Embryonic facial prominence (tissue), 1 donor: ENCODE results near the gene FLRT1.
"Not testable (repeated sequence)": the region's sequence is repeated elsewhere in the genome, so short reads cannot be mapped to it uniquely, and the experiment has no call there.

ENCODE experiments used
- DNase-seq: peaks from one replicate; pipeline ENCODE4 v3.0.0-alpha.2; 2016; ENCODE audit errors: extremely low spot score

The FLRT1 gene

DNA sequence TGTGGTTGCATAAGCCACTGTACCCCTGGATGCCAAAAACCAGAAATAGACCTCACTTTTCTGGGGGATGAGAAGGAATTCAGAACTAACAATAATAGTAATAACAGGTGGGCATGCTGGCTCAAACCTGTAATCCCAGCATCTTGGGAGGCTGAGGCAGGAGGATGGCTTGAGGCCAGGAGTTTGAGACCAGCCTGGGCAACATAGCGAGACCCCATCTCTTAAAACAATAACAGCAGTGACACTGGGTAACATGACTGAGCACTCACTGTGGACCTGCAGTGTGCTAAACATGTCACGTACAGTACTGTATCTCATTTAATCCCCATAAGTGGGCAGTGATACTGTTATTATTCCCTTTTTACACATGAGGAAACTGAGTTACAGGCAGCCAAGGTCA is 10.0 kb downstream of the FLRT1 start:
- no peak for DNase-seq

GRCh38 chr11:64047373-64047772 is 11.6 kb downstream of the FLRT1 start:
- not testable (repeated sequence) for DNase-seq

DNA sequence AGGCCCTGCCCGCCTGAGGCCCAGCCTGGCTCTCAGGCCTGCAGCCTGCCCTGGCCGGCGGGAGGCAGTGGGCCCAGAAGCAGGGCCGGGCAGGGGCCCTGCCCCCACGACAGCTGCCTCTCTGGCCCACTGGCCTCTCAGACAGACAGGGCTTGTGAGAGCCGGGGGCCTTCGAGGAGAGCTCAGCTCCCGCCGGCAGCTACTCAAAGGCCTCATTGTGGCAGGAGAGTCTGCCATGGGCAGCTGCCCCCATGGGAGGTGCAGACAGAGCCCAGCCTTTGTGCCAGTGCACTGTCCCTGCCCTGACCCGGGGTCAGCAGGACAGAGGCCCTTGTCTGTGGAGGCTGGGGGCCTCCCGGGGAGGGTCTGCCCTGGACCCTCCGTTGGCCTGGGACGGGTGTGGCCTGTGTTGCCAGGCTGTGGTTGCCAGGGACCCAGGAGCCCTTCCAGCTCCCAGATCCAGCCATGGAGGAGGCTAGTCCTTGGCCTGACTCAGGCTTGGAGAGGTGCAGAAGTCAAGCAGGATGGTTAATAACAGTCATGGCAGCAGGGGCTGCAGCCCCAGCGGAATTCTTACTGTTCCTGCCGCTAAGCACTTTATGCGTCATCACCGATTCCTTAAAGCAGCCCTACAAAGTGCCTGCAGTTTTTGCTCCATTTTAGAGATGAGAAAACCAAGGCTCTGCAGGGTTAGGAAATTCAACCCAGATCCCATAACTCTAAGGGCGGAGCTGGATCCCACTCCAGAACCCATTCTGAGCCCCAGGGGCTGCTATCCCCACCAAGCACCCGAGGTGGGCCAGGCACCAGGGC is 12.5 kb downstream of the FLRT1 start:
- DNase-seq: no peak

GRCh38 chr11:64049509-64049908 is 13.8 kb downstream of the FLRT1 start:
- DNase-seq: no peak

DNA sequence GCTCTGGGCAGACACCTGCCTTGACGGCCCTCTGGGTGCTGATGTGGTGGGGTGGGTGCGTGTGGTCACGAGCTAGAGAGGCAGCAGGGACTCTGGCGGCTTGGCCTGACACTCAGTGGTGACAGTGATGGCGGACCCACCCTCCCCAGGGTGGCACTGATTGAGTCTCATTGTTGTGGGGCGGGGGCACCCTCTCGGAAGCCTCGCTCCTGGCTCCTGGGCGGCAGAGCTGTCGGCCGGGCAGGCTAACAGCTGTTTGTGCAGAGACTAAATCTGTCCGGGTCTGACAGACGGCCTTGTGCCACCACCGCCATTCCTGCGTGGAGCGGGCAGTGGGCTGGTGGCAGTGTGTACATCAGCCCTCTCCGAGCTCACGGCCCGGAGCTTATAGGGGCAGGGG is 15.6 kb downstream of the FLRT1 start:
- DNase-seq: no peak

GRCh38 chr11:64052436-64052835 is 16.7 kb downstream of the FLRT1 start:
- DNase-seq: no peak

GRCh38 chr11:64052938-64053622 is 17.3 kb downstream of the FLRT1 start:
- no peak for DNase-seq

GRCh38 chr11:64053699-64054098 is 18.0 kb downstream of the FLRT1 start:
- DNase-seq: no peak

DNA sequence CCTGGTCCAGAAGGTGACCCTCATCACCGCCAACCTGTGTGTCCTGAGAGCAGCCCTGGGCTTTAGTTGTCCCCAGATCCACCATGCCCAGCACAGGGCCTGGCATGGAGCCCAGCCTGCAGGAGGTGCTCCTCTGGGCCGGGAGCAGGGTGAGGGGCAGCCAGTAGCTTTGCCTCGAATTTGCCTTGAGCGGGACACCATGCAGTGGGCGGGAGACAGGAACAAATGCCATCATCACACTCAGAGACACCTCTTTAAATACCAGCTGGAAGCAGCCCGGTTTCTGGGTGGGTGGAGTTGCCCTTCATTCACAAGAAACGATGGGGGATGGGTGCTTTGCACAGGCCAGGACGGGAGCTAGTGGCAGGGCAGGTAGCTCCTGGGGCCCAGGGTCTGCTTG is 19.3 kb downstream of the FLRT1 start:
- no peak for DNase-seq

- DNase-seq: no peak
Measured at GRCh38 chr11:64056213-64056785, 20.6 kb downstream of the FLRT1 start.

GRCh38 chr11:64056861-64057260 is 21.1 kb downstream of the FLRT1 start:
- DNase-seq: no peak

DNA sequence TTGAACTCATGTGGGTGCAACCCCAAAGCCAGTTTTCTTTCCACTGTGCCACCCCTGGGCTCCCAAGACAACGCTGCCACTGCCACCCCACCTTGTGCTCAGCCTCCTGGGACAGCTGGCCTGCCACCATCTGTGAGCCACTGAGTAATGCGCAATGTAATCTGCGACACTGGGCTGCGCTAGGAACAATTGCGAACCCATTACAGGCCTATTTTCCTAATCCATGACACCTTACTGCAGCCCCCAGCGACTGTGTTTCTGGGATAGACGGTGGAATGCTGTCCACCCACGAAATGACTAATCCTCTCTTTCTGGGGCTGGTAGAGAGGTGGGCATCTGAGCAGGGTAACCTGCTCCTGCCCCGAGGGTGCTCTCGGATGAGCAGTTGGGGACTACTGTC is 22.2 kb downstream of the FLRT1 start:
- DNase-seq: no peak

GRCh38 chr11:64058494-64058893 is 22.8 kb downstream of the FLRT1 start:
- DNase-seq: no peak

GRCh38 chr11:64059339-64060140 is 23.8 kb downstream of the FLRT1 start:
- DNase-seq: no peak

- DNase-seq: no peak
Measured at GRCh38 chr11:64060263-64060860, 24.6 kb downstream of the FLRT1 start.

- no peak for DNase-seq
Measured at GRCh38 chr11:64060861-64061444, 25.2 kb downstream of the FLRT1 start.

DNA sequence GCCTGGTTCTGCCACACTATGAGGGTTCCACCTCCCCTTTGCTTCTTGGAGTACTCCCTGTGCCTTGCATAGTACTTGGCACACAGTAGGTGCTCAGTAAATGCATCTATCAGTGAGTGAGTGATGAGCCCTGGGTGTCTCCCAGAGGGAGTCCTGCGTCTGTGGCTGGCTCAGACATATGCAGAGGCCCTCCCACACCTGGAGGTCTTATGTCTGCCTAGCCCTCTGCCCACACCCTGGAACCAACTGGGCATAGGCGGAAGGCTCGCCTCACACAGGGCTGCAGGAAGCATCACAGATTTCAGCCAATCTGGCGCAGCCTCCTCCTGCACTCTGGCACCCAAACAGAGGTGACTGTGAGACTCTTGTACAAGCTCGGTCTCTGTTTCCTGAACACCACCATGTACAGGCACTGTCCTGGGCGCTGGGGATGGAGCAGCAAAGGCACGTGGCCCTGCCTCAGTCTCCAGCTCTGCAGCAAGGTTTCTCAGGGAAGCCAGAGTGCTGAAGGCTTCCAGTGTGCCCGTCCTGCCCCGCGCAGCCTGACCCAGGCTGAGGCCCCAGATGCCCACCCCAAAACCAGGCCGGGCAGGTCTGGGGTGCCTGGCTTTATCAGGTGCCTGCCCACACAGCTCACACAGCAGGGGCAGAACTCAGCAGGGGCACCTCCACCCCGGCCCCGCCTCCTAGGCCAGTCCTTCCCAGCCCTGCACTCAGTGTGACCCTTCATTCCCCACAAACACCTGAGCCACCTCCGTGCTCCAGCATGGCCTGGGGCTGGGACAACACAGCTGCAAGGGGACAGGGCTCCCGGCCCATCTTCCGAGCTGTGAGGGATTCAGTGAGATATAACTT is 26.7 kb downstream of the FLRT1 start:
- no peak for DNase-seq

DNA sequence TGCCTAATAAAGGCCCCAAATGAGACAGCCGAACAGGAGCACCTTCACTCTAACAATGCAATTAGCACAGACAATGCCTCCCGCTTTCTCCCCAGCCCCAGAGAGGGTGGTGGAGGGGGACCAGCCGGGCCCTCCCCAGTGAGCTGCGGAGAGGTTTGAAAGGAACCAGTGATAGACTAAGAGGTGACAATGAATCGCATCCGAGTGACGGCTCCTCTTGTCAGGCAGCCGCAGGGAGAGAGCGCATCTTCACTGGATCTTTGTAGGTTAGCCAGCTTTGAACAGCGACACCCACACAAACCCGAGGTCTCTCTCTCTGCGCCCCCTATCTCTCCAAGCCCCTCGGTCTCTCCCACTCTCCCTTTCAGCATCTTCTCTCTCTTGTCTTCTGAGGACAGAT is 28.0 kb downstream of the FLRT1 start:
- DNase-seq: no peak

DNA sequence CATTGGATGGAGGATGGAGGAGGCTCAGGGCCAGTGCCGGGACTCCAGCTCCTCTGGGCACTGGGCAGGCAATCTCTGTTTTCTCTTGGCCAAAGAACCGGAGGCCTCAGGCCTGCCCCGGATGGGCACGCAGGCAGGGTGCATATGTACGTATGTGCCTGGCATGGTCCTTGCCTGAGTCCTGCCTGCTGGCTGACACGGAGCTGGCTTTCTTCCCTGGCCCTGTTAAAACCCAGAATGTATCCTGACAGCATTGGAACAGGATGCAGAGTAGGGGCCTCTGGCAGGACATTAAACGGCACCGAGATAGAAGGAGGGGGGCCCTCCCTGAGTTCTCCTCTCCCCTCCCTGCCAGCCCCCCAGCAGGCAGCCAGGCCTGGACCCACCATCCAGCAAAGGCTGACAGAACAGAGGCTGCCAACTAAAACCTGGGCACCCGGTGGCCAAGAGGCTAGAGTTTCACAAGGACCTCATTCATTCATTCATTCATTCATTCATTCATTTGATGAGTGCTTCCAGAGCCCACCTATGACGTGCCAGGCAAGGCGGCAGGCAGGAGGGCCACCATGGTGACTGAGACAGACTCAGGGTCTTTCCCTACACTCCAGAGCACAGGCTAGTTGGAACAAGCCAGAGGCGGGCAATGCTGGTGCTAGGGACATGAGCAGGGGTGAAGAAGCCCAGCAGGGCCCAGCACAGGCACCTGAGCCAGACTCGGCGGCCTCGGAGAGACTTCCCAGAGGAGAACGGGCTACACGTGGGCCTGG is 28.8 kb downstream of the FLRT1 start:
- no peak for DNase-seq

DNA sequence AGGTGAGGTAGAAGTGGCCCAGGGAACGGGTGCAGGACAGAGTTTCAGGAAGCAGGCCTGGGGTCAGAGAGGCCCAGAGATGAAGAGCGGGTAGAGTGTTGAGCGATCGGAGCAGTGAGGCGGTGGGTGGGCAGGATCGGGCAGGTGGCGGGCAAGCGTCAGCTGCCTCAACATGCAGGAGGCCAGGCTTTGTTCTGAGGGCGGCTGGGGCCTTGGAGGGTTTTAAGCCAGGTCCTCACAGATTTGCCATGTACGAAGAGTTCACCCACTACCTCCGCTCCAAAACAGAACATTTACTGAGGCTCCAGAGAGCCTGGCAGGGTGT is 29.4 kb downstream of the FLRT1 start:
- DNase-seq: no peak
